GM21737 (cell line): ENCODE measurements around the gene DLL3.
A peak's percentile ranks its signal among the peaks of the same experiment; 100 is the strongest.

Experiments used
- ATAC-seq: cut with Tn5 transposase; IDR thresholded peaks from one replicate; pipeline ENCODE4 v1.9.1; 2021; ENCODE audit warnings: mild to moderate bottlenecking, moderate library complexity; ENCODE audit not compliant: unreplicated experiment

The DLL3 gene

DNA sequence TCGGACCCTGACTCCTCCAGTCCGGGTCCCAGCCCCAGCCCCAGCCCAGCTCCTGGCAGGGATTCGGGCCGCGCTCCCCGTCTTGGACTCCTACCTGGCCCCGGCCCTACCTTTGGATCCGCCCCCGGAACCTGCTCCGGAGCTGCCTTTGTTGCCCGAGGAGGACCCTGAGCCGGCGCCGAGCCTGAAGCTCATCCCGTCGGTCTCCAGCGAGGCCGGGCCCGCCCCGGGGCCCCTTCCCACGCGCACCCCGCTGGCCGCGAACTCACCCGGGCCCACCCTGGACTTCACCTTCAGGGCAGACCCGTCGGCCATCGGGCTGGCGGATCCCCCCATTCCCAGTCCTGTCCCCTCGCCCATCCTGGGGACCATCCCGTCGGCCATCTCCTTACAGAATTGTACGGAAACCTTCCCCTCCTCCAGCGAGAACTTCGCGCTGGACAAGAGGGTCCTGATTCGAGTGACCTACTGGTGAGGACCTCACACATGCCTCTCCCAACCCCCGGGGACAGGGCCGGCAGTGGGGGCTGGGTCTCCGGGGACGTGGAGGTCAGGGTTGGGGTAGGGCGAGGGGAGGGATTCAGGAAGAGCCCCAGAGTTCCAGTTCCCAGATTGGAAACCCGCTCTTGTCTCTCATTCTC is 16.9 kb downstream of the DLL3 start:
- ATAC-seq, result no peak

DNA sequence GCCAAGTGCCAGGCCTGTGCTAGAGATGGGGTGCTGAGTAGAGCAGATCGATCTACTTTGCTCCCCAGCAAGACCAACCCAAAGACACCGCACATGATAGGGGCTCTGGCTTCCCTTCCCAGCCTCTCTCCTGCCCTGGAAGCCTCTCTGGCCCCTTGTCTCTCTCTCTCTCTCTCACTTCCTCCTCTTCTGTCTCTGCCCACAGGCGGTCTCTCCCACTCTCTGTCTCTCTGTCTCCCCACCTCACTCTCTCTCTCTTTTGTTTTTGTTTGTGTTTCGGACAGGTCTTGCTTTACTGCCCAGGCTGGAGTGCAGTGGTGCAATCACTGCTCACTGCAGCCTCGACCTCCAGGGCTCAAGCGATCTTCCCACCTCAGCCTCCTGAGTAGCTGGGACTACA is 17.5 kb downstream of the DLL3 start:
- ATAC-seq, result no peak

DNA sequence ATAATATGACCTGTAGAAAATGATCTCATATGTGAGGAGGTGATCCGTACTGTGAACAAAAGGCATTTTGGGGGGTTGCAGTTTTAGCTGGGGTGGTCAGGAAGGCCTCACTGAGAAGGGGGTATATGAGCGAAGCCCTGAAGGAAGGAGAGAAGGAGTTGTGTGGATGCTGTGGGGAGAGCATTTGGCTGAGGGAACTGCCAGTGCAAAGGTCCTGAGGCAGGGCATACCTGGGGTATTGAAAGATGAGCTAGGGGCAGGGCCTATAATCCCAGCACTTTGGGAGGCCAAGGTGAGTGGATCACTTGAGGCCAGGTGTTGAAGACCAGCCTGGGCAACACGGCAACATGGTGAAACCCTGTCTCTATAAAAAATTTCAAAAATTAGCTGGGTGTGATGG is 18.7 kb downstream of the DLL3 start:
- no peak for ATAC-seq

DNA sequence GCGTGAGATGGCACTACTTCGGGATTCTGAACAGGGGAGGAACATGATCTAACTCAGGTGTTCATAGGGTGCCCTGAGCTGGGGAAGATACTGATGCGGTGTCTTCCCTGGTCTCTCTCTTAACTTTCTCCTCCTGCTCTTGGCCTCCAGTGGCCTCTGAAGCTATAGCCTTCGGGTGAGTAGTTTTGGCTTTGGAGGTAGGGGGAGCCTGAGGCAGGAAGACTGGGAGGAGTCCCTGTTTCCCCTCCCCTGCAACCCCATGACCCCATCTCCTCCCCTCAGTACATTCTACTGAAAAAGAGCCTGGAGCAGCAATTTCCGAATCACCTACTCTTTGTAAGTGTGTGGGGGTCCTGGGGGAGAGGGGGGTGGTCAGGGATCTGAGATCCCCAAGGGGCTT is 19.7 kb downstream of the DLL3 start:
- ATAC-seq, result no peak

DNA sequence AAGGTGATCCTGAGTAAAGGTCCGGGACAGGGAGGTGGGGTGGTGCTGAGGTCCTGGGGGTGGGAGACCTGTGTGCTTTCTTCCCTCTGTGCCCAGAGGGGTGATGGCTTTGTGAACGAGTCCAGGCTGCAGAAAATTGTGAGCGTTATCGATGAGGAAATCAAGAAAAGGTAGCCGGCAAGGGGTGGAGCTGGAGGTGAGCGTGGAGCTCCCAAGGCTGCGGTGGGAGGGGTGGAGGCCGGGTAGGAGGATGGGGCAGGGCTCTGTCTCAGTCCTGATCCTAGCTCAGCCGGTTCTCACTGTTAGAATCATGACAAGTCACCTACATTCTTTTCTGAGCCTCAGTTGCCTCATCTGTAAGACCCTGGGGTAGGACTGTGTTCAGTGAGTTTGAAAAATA is 20.2 kb downstream of the DLL3 start:
- ATAC-seq, result no peak

DNA sequence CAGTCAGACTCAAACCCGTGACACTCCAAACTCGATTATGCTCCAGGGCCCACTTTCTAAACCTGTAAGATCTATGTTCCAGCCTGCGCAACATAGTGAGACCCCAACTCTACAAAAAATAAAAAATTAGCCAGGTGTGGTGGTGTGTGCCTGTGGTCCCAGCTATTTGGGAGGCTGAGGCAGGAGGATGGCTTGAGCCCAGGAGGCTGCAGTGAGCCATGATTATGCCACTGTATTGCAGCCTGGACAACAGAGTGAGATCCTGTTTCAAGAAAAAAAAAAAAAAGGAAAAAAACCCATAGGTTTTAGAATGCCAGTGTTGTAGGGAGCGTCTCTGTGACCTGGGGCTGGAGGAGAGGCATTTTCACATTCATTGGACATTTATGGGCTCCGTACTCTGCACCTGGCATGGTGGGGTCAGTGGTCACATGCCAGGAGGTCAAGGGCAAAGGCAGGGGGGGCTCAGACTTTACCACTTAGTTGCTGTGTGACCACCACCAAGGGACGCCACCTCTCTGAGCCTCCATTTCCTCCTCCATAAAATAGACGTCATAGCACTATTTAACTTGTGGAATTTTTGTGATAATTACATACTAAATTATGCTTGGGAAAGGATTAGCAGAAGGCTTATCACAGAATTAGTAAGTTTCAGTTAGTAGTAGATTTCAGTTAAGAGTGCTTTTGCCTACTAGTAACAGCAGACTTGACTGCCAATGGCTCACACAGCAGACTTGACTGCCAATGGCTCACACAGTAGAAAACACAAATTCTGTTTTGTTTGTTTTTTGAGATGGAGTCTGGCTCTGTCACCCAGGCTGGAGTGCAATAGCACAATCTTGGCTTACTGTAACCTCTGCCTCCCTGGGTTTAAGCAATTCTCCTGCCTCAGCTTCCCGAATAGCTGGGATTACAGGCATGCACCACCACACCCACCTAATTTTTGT is 22.1 kb downstream of the DLL3 start:
- ATAC-seq, result no peak

DNA sequence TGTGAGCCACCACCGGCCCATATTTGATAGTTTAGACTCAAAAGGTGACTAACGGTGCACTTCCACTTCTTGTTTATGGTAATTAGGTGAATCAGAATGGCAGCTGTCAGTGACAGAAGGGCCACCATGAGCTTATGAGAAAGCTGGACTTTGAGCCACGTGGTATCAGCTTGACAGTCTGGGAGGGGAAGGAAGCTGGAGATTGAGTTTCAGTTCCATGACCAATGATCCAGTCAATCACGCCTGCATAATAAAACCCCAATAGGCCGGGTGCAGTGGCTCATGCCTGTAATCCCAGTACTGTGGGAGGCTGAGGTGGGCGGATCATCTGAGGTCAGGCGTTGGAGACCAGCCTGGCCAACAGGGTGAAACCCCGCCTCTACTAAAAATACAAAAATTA is 25.7 kb downstream of the DLL3 start:
- no peak for ATAC-seq

DNA sequence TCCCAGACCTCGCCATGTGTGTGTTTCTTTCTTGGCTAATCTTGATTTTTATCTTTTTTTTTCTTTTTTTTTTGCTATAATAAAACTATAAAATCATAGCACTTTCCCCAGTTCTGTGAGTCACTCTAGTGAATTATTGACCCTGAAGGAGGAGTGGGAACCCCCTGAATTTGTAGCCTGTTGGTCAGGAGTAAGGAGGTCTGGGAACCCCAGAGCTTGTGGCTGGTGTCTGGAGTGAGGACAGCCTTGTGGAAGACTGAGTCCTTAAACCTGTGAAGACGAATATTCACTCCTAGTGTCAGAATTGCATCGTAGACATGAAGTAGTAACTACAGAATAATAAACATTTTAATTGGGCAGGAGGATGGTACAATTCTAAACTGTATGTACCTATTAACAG is 26.5 kb downstream of the DLL3 start:
- ATAC-seq, result no peak

DNA sequence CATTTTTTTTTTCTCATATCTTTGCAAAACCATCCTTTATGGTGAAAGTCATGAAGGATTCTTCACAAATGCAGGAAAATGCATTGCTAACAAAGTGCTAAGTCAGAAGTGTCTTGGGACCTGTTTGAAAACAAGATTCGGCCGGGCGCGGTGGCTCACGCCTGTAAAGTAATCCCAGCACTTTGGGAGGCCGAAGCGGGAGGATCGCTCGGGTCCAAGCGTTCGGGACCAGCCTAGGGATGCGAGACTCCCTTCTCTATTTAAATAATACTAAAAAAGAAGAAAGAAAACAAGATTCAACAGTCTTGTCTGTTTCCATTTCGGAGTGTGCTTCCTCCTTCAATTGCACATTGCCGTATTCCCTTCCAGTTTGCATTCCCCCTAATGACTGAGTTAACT is 33.1 kb downstream of the DLL3 start:
- no peak for ATAC-seq

DNA sequence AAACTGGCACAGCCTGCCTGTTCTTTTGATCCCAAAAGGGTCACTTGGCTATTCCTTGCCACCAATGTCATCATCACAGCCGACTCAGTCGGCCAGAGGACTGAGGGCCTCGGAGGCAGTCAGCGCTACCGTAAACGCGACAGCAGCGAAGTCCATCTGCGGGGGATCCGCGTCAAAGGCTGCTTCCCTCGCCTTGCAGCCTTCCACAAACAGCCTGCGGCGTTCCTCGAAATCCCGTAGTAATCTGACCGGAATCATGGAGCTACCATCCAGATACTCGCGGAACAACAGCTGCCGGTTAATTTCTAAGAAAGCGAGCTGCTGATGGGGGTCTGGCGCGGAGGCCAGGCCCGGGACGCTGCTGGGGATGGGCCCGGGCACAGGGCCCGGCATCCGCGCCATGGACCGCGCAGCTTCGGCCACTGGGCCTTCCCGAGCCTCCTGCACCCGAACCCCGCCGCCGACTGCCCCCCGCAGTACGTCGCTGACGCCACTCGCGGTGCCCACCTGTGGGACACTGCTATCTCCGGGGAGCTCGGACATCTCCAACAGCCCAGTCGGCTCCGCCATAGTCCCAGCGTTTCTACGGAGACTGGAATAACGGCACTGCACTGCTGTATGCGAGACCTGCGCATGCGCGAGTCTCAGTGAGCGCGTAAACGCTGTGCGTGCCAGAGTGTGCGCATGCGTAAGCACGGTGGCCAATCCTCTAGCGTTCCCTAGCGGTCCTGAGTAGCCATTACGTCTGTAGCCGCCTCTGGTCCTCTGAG is 33.7 kb downstream of the DLL3 start, which contains the start of gene EID2B:
EID2B (minus strand) TSS at position 620 of the 770 bp plus-strand sequence; CDS start at position 570, 50 bp downstream.
- ATAC-seq, result peak; percentile 86

DNA sequence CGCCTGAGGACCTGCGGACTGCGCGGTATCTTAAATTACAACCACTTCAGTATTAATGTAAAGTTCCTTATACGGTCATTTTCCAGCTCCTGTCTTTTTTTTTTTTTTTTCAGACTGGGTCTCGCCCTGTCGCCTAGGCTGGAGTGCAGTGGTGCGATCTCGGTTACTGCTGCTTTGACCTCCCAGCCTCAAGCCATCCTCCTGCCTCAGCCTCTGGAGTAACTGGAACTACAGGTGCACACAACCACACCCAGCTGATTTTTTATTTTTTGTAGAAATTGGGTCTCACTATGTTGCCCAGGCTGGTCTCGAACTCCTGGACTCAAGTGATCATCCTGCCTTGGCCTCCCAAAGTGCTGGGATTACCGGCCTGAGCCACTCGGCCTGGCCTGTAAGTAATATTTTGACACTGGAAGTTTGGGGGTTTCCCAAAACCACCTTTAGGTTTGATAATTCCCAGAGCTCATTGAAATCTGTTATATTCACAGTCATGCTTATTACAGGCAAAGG is 34.3 kb downstream of the DLL3 start:
- no peak for ATAC-seq

DNA sequence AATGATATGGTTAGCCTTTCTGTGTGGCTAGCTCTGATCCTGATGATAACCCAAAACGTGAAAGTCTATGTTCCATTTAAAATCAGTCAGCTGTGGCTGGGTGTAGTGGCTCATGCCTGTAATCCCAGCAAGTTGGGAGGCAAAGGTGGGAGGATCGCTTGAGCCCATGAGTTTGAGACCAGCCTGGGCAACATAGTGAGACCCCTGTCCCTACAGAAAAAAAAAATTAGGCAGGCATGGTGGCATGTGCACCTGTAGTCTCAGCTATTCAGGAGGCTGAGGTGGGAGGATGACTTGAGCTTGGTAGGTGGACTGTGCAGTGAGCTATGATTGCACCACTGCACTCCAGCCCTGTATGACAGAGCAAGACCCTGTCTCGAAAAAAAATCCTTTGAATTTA is 35.0 kb downstream of the DLL3 start:
- ATAC-seq, result no peak

DNA sequence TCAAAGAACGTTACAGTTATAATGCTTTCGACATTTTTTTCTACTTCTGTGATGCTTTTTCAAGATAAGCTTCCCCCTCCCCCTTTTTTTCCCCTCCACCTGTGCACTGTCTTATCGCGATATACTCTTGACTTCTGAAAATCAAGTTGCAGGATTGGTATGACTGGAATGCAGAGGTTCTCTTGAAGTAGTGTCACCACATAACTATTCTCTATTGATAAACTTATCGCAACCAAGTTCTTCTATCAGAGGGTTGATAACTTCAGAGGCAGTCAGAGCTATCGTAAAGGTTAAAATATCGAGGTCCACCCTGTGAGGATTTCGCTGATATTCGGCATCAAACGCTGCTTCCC is 40.4 kb downstream of the DLL3 start:
- no peak for ATAC-seq

DNA sequence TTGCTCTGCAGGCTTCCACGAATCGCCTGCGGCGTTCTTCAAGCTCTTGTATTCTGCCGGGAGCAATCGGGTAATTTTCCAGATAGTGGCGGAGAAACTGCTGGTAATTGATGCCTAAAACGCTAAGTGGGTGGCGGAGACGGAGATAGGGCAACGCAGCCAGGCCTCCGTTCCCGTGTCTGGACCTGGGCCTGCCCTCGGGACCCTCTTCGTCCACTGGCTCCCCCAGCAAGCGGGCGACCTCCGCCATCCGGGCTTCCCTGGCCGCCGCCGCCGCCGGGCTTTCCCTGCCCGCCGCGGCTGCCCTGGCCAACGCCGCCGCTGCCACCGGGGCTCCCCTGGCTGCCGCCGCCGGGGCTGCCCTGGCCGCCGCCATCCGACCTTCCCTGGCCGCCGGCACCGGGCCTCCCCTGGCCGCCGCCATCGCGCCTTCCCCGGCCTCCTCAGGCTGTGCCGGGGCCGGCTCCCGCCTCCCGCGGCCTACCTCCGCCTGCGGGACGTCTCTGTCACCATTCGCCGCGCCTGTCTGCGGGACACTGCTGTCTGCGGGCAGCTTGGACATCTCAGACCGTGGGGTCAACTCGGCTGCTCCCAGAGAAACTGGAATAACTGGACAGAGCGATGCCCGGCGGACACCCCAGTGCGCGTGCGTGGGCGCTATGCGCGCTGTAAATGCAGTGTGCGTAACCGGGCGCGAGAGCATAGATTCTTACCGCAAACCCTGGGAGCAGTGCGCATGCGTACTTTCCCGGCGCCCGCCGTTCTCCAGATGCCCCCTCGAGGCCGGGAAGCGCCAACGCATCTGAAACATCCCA is 41.0 kb downstream of the DLL3 start, which contains the start of gene EID2:
EID2 (minus strand) TSS at position 644 of the 815 bp plus-strand sequence; CDS start at position 562, 82 bp downstream.
- peak; percentile 79 for ATAC-seq

DNA sequence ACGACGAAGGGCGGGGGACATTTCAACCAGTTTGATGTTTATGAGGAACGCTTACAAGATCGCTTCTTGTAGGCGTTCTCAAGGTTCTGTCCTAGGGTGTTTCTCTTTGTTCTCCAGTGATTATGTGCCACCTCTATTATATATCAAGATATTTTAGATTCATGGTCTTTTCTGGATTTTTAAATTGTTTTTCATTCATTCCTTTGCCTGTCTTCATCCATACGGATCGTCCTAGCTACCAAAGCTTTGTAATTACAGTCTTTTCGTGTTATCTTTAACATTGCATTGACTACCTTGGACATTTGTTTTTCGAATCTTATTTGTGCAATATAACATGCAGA is 41.6 kb downstream of the DLL3 start:
- no peak for ATAC-seq

DNA sequence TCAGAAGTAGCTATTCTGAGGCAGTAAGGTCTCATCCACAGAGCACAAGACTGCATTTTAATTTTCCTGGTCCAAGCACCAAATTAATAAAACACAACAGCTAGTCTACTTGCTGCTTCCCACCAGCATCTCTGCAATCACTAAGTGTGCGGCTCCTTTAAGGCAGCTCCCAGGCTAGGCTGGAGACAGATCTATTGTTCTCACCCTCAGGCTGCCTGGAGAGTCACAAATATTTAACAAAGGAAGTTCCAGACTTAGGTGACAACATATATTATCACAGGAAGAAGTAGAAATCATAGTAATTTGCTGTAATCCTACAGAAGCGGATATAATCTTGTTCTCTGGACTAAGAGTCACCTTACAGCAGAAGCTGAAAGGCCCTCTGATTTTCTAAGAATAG is 43.5 kb downstream of the DLL3 start:
- ATAC-seq, result no peak

DNA sequence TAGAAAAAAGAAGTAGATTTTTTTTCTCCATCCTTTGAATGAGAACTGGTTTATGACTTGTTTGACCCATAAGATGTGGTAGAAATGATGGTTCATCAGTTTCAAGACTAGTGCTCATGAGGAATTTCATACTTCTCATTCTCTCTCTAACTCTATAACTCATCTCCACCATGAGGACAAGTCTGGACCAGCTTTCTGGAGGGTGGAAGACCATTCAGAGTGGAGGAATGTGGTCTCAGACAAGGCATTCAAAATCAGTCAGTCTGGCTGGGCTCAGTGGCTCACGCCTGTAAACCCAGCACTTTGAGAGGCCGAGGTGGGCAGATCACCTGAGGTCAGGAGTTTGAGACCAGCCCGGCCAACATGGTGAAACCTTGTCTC is 44.7 kb downstream of the DLL3 start:
- no peak for ATAC-seq

DNA sequence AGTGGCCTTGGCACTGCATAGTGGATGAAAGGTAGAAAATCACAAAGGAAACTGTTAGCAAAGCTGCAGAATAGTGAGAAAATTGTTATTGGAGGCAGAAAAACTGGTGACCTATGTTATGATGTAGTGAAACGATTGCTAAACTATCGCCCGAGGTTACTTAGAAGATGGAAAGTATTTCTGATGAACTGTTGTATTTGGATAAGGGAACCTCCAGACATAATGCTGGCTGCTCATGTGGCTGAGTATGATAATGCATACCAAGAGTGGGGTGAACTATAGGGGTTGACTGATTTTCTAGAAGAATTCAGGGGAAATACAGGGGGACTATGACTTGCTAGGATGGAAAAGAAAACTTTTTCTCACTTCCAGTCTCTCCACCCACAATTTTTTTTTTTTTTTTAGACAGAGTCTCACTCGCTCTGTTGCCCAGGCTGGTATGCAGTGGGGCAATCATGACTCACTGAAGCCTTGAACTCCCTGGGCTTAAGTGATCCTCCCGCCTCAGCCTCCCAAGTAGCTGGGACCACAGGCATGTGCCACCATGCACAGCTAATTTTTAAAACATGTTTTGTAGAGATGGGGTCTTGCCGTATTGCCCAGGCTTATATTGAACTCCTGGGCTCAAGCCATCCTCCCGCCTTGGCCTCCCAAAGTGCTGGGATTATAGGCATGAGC is 45.6 kb downstream of the DLL3 start:
- no peak for ATAC-seq

DNA sequence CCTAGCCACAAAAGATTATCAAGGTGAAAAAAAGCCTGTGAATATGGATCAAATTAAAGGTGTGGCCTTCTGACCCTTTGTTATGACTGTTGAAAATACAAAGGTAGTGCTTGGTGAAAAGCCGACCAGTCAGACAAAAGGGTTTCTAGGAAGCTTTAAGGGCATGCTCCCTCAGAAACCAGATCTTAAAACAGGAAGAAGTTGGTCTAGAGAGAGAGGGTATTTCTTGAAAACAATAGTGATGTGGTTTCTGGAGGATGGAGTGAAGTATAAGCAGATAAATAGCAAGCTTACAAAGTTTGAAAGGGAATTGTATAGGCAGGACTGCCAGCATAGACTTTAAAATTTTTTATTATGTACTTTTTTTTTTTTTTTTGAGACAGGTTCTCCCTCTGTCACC is 46.2 kb downstream of the DLL3 start:
- no peak for ATAC-seq

DNA sequence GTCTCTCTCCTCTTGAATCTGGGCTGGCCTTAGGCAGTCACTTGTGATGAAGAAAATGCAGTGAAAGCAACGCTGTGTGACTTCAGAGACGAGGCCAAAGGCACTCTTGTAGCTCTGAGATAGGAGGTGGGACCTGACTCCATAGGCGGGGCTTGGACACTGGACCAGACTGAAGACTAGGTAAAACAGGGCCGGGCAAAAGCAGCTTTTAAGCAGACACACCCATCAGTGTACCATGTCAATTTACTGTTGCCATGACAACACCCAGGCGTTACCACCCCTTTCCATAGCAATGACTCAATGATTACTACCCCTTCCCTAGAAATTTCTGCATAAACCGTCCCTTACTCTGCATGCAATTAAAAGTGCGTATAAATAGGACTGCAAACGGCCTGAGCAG is 47.9 kb downstream of the DLL3 start:
- ATAC-seq, result no peak
